Lower leg skin (tissue), 4 donors: ENCODE measurements around the gene PKD2L2. TPM values are rescaled to one million over a fixed set of nuclear protein-coding genes. Genes with fewer than 3 reads are reported as not detected.
A peak's percentile ranks its signal among the peaks of the same experiment; 100 is the strongest.
"Not testable (repeated sequence)": the region's sequence is repeated elsewhere in the genome, so short reads cannot be mapped to it uniquely, and the experiment has no call there.

Experiments used
- DNase-seq, 2 donors: peaks; one replicate each; pipeline ENCODE4 v3.0.0-alpha.2; 2019; ENCODE audit warnings: low spot score in 2 of 2
- H3K4me3 ChIP-seq: fragments of 200-600 bp; sonication (generic); 2 replicates; pipeline ENCODE4 v1.5.1; 2017; ENCODE audit warnings: mild to moderate bottlenecking, low read depth; ENCODE audit not compliant: poor library complexity, severe bottlenecking
- CTCF ChIP-seq, 3 donors: fragments of 450-650 bp; IDR thresholded peaks; one replicate each; pipeline ENCODE4 v1.5.1; 2016; ENCODE audit warnings: antibody characterized with exemption in 3 of 3, mild to moderate bottlenecking in 3 of 3, moderate library complexity in 2 of 3
- POLR2A ChIP-seq, 2 donors: fragments of 450-650 bp; IDR thresholded peaks; one replicate each; pipeline ENCODE4 v1.6.1; 2016 to 2017; ENCODE audit warnings: antibody characterized with exemption in 2 of 2, mild to moderate bottlenecking in 1 of 2, moderate library complexity in 1 of 2
- WGBS, 2 donors: methylation state at CpG; one replicate each; pipeline ENCODE4 v1.1.5; 2018; 5-methylcytosine and 5-hydroxymethylcytosine counted together
- intact Hi-C: fragments of 100-400 bp; cut with DNase I; formaldehyde crosslinking; loops from one replicate; pipeline ENCODE4 v1.15.0; 2023; ENCODE audit warnings: low total_unique reads
- total RNA-seq, 4 donors: library from RNA; depleted of rRNA; stranded (reverse); fragments of >200 nt; gene quantifications; one replicate each; pipeline ENCODE4 v1.1.0, GENCODE V29; 2016

PKD2L2 gene
- total RNA-seq, 4 donors from 2014 or later, result not detected

- DNase-seq, result no peak
- WGBS, 2 donors, result 98 to 100% methylated on average over 1 of the region's 1 CpG
- H3K4me3 ChIP-seq, result no peak overlapping the region
- TF ChIP-seq CTCF (IDR thresholded peaks at IDR 0.05) (no peak), POLR2A (IDR thresholded peaks at IDR 0.05) (no peak)
- intact Hi-C loops, result no loop called here
Observed at GRCh38 chr5:137945825-137946224, 56.6 kb downstream of the PKD2L2 start.

DNA sequence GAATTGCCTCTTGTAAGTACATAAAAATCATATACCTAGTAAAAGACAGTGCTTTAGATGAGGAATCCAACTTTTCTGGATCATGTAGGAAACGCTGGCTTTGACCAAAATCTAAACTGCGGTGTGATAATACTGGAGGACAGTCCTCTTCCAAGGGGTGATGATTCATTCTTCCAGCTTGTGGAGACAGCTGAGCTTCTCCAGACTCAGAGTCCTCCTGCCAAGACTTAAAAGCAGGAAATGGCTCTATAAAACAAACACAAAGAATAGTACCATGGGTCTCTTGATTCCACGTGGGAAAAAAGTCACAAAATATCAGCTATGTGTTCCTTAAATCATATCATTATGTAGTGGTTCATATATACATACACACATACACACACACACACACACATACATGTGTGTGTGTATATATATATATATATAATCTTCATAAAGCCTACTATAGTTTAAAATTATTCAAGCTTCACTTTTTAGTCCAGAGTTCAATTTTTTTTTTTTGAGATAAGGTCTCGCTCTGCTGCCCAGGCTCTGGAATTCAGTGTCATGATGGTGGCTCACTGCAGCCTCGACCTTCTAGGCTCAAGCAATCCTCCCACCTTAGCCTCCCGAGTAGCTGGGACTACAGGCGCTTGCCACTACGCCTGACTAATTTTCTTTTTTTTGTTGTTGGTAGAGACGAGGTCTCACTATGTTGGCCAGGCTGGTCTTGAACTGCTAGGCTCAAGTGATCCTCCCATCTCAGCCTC lies 65.0 kb downstream of the PKD2L2 start:
- intact Hi-C loops, result no loop called here
- DNase-seq, result peak in 1 of 2 donors; percentile 15
- WGBS, 2 donors, result 65 to 76% methylated on average over 9 of the region's 9 CpGs
- H3K4me3 ChIP-seq, result no peak overlapping the region
- TF ChIP-seq POLR2A (IDR thresholded peaks at IDR 0.05) (no peak), CTCF (IDR thresholded peaks at IDR 0.05) (no peak)

DNA sequence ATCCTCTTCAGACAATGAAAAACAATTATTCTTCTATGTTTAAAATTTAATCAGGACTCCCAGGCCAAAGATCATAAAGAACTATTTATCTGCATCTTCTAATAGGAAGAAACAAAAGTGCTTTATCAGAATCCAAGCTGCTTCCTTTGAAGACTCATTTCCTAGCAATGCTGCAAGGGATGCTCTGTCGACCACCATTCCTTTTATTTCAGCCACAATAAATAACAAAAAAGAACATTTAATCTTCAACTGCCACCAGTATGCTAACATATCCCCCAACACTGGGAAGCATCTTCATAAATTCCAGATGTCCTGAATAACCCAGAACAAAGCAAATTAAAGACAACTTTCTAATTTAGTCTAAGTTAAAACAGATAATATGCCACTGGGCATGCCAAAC lies 68.7 kb downstream of the PKD2L2 start:
- no peak for DNase-seq
- intact Hi-C loops, result no loop called here
- TF ChIP-seq POLR2A (IDR thresholded peaks at IDR 0.05) (no peak), CTCF (IDR thresholded peaks at IDR 0.05) (no peak)
- H3K4me3 ChIP-seq, result no peak overlapping the region
- 43 to 58% methylated on average over 1 of the region's 1 CpG for WGBS, 2 donors

DNA sequence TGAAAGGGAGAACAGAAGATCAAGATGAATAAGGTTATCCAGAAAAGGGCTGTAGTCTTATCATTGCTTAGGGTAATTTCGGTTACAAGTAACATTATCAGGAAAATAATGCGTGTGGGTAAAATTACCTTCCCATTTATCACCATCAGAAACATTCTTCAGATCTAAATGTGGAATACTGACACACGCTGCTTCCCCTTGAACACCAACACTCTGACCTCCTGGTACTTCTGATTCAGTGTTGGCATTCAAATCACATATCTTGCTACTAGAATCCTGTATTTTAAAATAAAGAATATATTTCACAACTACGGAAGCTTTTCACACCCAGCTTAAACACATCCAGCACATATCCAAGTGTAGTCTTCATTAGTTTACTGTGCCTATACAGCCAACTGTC lies 70.2 kb downstream of the PKD2L2 start:
- no peak for DNase-seq
- intact Hi-C loops, result no loop called here
- no peak for TF ChIP-seq POLR2A (IDR thresholded peaks at IDR 0.05)
- TF ChIP-seq CTCF (IDR thresholded peaks at IDR 0.05), result no peak
- WGBS, 2 donors, result 94% methylated on average over 4 of the region's 4 CpGs
- H3K4me3 ChIP-seq, result no peak overlapping the region

DNA sequence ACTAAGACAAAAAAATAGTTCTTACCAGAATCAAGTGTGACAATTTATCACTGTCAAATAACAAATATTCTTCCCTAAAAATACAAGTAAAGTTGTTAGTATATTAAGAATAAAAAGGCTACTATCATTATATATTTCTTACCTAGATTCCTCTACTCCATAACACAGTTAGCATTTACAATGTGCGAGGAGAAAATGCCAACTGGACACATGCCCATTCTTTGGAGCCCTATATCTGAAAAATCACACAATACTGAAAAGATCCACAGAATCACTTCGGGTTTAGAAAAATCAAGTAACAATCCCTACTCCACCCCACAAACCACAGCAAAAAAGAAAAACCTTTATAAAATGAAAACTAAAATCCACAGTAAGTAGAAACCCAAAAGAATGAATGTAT lies 70.9 kb downstream of the PKD2L2 start:
- no peak for DNase-seq
- no peak overlapping the region for H3K4me3 ChIP-seq
- intact Hi-C loops, result no loop called here
- TF ChIP-seq CTCF (IDR thresholded peaks at IDR 0.05) (no peak), POLR2A (IDR thresholded peaks at IDR 0.05) (no peak)
- WGBS, 2 donors, result 78 to 82% methylated on average over 2 of the region's 2 CpGs

- no peak for DNase-seq
- 87 to 96% methylated on average over 3 of the region's 3 CpGs for WGBS, 2 donors
- intact Hi-C loops, result no loop called here
- no peak overlapping the region for H3K4me3 ChIP-seq
- TF ChIP-seq POLR2A (IDR thresholded peaks at IDR 0.05) (no peak), CTCF (IDR thresholded peaks at IDR 0.05) (no peak)
Observed at GRCh38 chr5:137960819-137961218, 71.6 kb downstream of the PKD2L2 start.

DNA sequence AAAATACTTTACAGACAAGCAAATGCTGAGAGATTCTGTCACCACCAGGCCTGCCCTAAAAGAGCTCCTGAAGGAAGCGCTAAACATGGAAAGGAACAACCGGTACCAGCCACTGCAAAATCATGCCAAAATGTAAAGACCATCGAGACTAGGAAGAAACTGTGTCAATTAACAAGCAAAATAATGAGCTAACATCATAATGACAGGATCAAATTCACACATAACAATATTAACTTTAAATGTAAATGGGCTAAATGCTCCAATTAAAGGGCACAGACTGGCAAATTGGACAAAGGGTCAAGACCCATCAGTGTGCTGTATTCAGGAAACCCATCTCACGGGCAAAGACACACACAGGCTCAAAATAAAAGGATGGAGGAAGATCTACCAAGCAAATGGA lies 81.1 kb downstream of the PKD2L2 start:
- DNase-seq, H3K4me3 ChIP-seq, intact Hi-C loops: not testable (repeated sequence)
- 98 to 100% methylated on average over 4 of the region's 4 CpGs for WGBS, 2 donors
